ENCODE results near the gene GTF2A1. TPM values are rescaled to one million over a fixed set of nuclear protein-coding genes. Genes with fewer than 3 reads are reported as not detected.

The GTF2A1 gene
- total RNA-seq, 1 experiment from 2014 or later: 34.4 TPM

GRCh38 chr14:81211844-81212243 is 8.9 kb downstream of the GTF2A1 start:
- TF ChIP-seq SIN3A (IDR thresholded peaks at IDR 0.05; ENCODE audit: borderline replicate concordance, insufficient read depth, low read depth, low read length) (no peak), CTCF (IDR thresholded peaks at IDR 0.05) (no peak; the same call in 1 of the 2 replicates), TCF7L2 (IDR thresholded peaks at IDR 0.05; ENCODE audit: low read depth, low read length) (no peak), REST (IDR thresholded peaks at IDR 0.05; ENCODE audit: insufficient read depth in 1 of 2, low read depth in 2 of 2, low read length in 1 of 2) (no peak), POLR2AphosphoS5 (IDR thresholded peaks at IDR 0.05; ENCODE audit: low read depth, low read length) (no peak)
- Histone ChIP-seq H3K36me3 (ENCODE audit: control insufficient read depth, insufficient read depth, low read length) (peaks cover 5% of the 10 kb centered on the region), H3K9me3 (ENCODE audit: control insufficient read depth, insufficient read depth, low read depth, low read length) (no peaks in the 10 kb centered on the region), H3K27ac (ENCODE audit: low read length) (no peak overlapping the region), H3K4me1 (ENCODE audit: control insufficient read depth, insufficient read depth, low read length) (no peaks in the 10 kb centered on the region), H3K27me3 (ENCODE audit: control insufficient read depth, insufficient read depth, low read length) (no peaks in the 10 kb centered on the region), H3K4me3 (ENCODE audit: low read depth in 2 of 2, low read length in 2 of 2) (no peak overlapping the region)
- POLR2A ChIA-PET: no interaction called here
- intact Hi-C loops (cut with micrococcal nuclease; ENCODE audit: unreplicated experiment): loop anchor here (10.0 kb wide), 1 partner anchor 923 kb away; no protein-coding TSS in a partner anchor
- ATAC-seq (no peak), DNase-seq (ENCODE audit: low read depth, low spot score) (no peak)
- no TSS peak for BruUV-seq (replicated peaks)
- CTCF ChIA-PET: interaction anchor here (0.6 kb wide), 2 partner anchors 48 to 216 kb away, joined by 4 to 5 read pairs; no protein-coding TSS in a partner anchor
- in situ Hi-C loops (cut with HindIII; ENCODE audit: low pct_unique_long_range_greater_than_20kb, low sequenced_read_pairs): no loop called here

- DNase-seq (ENCODE audit: low read depth, low spot score) (no peak), ATAC-seq (no peak)
- no peaks in the 10 kb centered on the region for H3K9me3 ChIP-seq (ENCODE audit: control insufficient read depth, insufficient read depth, low read depth, low read length)
- CTCF ChIA-PET: no interaction called here
- no peak overlapping the region for H3K4me3 ChIP-seq (ENCODE audit: low read depth in 2 of 2, low read length in 2 of 2)
- no peak overlapping the region for H3K27ac ChIP-seq (ENCODE audit: low read length)
- peaks cover 8% of the 10 kb centered on the region for H3K36me3 ChIP-seq (ENCODE audit: control insufficient read depth, insufficient read depth, low read length)
- no peaks in the 10 kb centered on the region for H3K4me1 ChIP-seq (ENCODE audit: control insufficient read depth, insufficient read depth, low read length)
- POLR2A ChIA-PET: no interaction called here
- TF ChIP-seq POLR2AphosphoS5 (IDR thresholded peaks at IDR 0.05; ENCODE audit: low read depth, low read length): no peak
- no TSS peak for BruUV-seq (replicated peaks)
- intact Hi-C loops (cut with micrococcal nuclease; ENCODE audit: unreplicated experiment): no loop called here
- H3K27me3 ChIP-seq (ENCODE audit: control insufficient read depth, insufficient read depth, low read length): no peaks in the 10 kb centered on the region
- in situ Hi-C loops (cut with HindIII; ENCODE audit: low pct_unique_long_range_greater_than_20kb, low sequenced_read_pairs): no loop called here
These were observed 11.5 kb downstream of the GTF2A1 start for GRCh38 chr14:81209167-81209836.

GRCh38 chr14:81208489-81208888 is 12.3 kb downstream of the GTF2A1 start:
- CTCF ChIA-PET: no interaction called here
- BruUV-seq (replicated peaks): no TSS peak
- H3K4me3 ChIP-seq (ENCODE audit: low read depth in 2 of 2, low read length in 2 of 2): no peak overlapping the region
- DNase-seq (ENCODE audit: low read depth, low spot score) (no peak), ATAC-seq (no peak)
- intact Hi-C loops (cut with micrococcal nuclease; ENCODE audit: unreplicated experiment): no loop called here
- no peaks in the 10 kb centered on the region for H3K4me1 ChIP-seq (ENCODE audit: control insufficient read depth, insufficient read depth, low read length)
- POLR2A ChIA-PET: no interaction called here
- no peaks in the 10 kb centered on the region for H3K27me3 ChIP-seq (ENCODE audit: control insufficient read depth, insufficient read depth, low read length)
- in situ Hi-C loops (cut with HindIII; ENCODE audit: low pct_unique_long_range_greater_than_20kb, low sequenced_read_pairs): no loop called here
- no peak for TF ChIP-seq CTCF (IDR thresholded peaks at IDR 0.05)
- no peak for TF ChIP-seq TCF7L2 (IDR thresholded peaks at IDR 0.05; ENCODE audit: low read depth, low read length)
- TF ChIP-seq POLR2AphosphoS5 (IDR thresholded peaks at IDR 0.05; ENCODE audit: low read depth, low read length): no peak
- TF ChIP-seq REST (IDR thresholded peaks at IDR 0.05; ENCODE audit: insufficient read depth in 1 of 2, low read depth in 2 of 2, low read length in 1 of 2): no peak
- no peak for TF ChIP-seq SIN3A (IDR thresholded peaks at IDR 0.05; ENCODE audit: borderline replicate concordance, insufficient read depth, low read depth, low read length)
- no peak overlapping the region for H3K27ac ChIP-seq (ENCODE audit: low read length)
- H3K9me3 ChIP-seq (ENCODE audit: control insufficient read depth, insufficient read depth, low read depth, low read length): no peaks in the 10 kb centered on the region
- peaks cover 13% of the 10 kb centered on the region for H3K36me3 ChIP-seq (ENCODE audit: control insufficient read depth, insufficient read depth, low read length)

Data from Panc1 (cell line).